Neuronal stem cell (in vitro differentiated cells): ENCODE data around the gene SYCP2L.
"Not testable (repeated sequence)": the region's sequence is repeated elsewhere in the genome, so short reads cannot be mapped to it uniquely, and the experiment has no call there.

Source experiments
- DNase-seq: peaks from one replicate; pipeline ENCODE4 v3.0.0-alpha.2; 2013; ENCODE audit warnings: low spot score
- H2AFZ ChIP-seq: one replicate; pipeline ENCODE4 v1.6.1; 2013; ENCODE audit warnings: mild to moderate bottlenecking, low read length, inconsistent platforms
- H2AK5ac ChIP-seq: 2 replicates; pipeline ENCODE4 v1.6.1; 2013; ENCODE audit warnings: low read depth, mild to moderate bottlenecking, inconsistent platforms, low read length, moderate library complexity, mixed read lengths
- H2BK120ac ChIP-seq: 2 replicates; pipeline ENCODE4 v1.6.1; 2013; ENCODE audit warnings: low read depth, mild to moderate bottlenecking, inconsistent platforms, low read length, moderate library complexity, mixed read lengths
- H2BK12ac ChIP-seq: one replicate; pipeline ENCODE4 v1.6.1; 2013; ENCODE audit warnings: low read length, inconsistent platforms
- H2BK15ac ChIP-seq: 2 replicates; pipeline ENCODE4 v1.6.1; 2013; ENCODE audit warnings: mild to moderate bottlenecking, low read length, inconsistent platforms, mixed read lengths
- H2BK5ac ChIP-seq: one replicate; pipeline ENCODE4 v1.6.1; 2013; ENCODE audit warnings: inconsistent platforms, mild to moderate bottlenecking, low read length, moderate library complexity
- H3K14ac ChIP-seq: one replicate; pipeline ENCODE4 v1.6.1; 2013; ENCODE audit warnings: low read length, inconsistent platforms
- H3K18ac ChIP-seq: 2 replicates; pipeline ENCODE4 v1.6.1; 2013; ENCODE audit warnings: low read length, inconsistent platforms
- H3K23ac ChIP-seq: 2 replicates; pipeline ENCODE4 v1.6.1; 2013; ENCODE audit warnings: low read depth, mild to moderate bottlenecking, mixed read lengths, low read length, inconsistent platforms; ENCODE audit not compliant: poor library complexity
- H3K27ac ChIP-seq: replicated peaks from 3 replicates; pipeline ENCODE4 v1.5.1; 2013; ENCODE audit warnings: low read length, inconsistent platforms
- H3K27me3 ChIP-seq, 3 experiments: 2 replicates each; pipeline ENCODE4 v1.6.1; 2013; ENCODE audit warnings: low read length in 3 of 3, mild to moderate bottlenecking in 2 of 3, inconsistent platforms in 1 of 3, low read depth in 1 of 3, mixed read lengths in 1 of 3, moderate library complexity in 1 of 3; ENCODE audit not compliant: control insufficient read depth in 3 of 3, insufficient read depth in 3 of 3
- H3K36me3 ChIP-seq, 2 donors: replicated peaks in 1 of 2; 2 replicates each; pipeline ENCODE4 v1.6.1; 2013; ENCODE audit warnings: low read length in 2 of 2; ENCODE audit not compliant: control insufficient read depth in 2 of 2, insufficient read depth in 2 of 2
- H3K4ac ChIP-seq: 2 replicates; pipeline ENCODE4 v1.6.1; 2013; ENCODE audit warnings: inconsistent platforms, mild to moderate bottlenecking, low read length, moderate library complexity
- H3K4me1 ChIP-seq, 2 donors: 1 replicate in 1 of 2; 2 replicates in 1 of 2; pipeline ENCODE4 v1.6.1; 2013; ENCODE audit warnings: low read length in 2 of 2, low read depth in 1 of 2; ENCODE audit not compliant: control insufficient read depth in 2 of 2, insufficient read depth in 1 of 2
- H3K4me2 ChIP-seq: one replicate; pipeline ENCODE4 v1.6.1; 2013; ENCODE audit warnings: mild to moderate bottlenecking, low read length, inconsistent platforms; ENCODE audit not compliant: insufficient read depth, poor library complexity, severe bottlenecking
- H3K4me3 ChIP-seq, 2 donors: 2 replicates each; pipeline ENCODE4 v1.5.1; 2013; ENCODE audit warnings: low read length in 2 of 2, mild to moderate bottlenecking in 2 of 2, inconsistent platforms in 1 of 2, moderate library complexity in 1 of 2
- H3K79me1 ChIP-seq: one replicate; pipeline ENCODE4 v1.6.1; 2013; ENCODE audit warnings: low read depth, mild to moderate bottlenecking, inconsistent platforms, low read length, moderate library complexity
- H3K9ac ChIP-seq: one replicate; pipeline ENCODE4 v1.6.1; 2013; ENCODE audit warnings: mild to moderate bottlenecking, low read depth, low read length, inconsistent platforms; ENCODE audit not compliant: poor library complexity
- H3K9me3 ChIP-seq, 2 donors: replicated peaks in 1 of 2; 2 replicates each; pipeline versions ENCODE3 to v1.6.1; 2013; ENCODE audit warnings: low read length in 2 of 2, mild to moderate bottlenecking in 2 of 2, inconsistent platforms in 1 of 2, low read depth in 1 of 2, mixed read lengths in 1 of 2, moderate library complexity in 1 of 2; ENCODE audit not compliant: control insufficient read depth in 2 of 2, insufficient read depth in 1 of 2
- H4K8ac ChIP-seq: one replicate; pipeline ENCODE4 v1.6.1; 2013; ENCODE audit warnings: low read depth, mild to moderate bottlenecking, inconsistent platforms, low read length, moderate library complexity
- H4K91ac ChIP-seq: one replicate; pipeline ENCODE4 v1.6.1; 2013; ENCODE audit warnings: low read length, low read depth, mild to moderate bottlenecking, inconsistent platforms; ENCODE audit not compliant: poor library complexity
- WGBS, 2 donors: extraction: QIAGEN DNeasy Blood & Tissue Kit; methylation state at CpG; one replicate each; pipeline ENCODE4 v1.1.7; 2013; ENCODE audit warnings: missing lambda C conversion rate in 2 of 2, mixed read lengths in 1 of 2; ENCODE audit not compliant: insufficient read length in 2 of 2, insufficient replicate concordance in 1 of 2; ENCODE audit errors: extremely low coverage in 2 of 2; 5-methylcytosine and 5-hydroxymethylcytosine counted together

SYCP2L gene

DNA sequence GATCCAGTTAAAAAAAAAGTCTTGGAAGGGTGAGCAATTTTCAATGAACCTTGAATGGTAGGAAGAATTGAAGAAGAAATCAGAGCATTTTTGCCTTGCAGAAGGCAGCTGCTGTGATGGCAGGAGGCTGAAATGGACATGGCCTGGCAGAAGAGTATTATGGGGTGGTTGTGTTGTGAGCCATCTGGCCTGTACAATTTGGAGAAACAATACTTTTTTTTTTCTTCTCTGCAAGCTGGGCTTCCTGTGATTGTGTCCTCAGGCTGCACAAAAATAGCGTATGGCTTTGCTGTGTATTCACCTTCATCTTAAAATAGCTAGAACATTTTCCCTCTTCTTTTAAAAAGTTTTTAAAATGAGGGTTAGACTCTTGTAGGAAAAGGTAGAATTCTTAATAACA lies 21.4 kb downstream of the SYCP2L start:
- Histone ChIP-seq H3K9me3 (no peaks in the 10 kb centered on the region), H4K91ac (no peak overlapping the region), H3K18ac (no peak overlapping the region), H3K27me3 (no peaks in the 10 kb centered on the region), H2BK12ac (no peak overlapping the region), H3K9ac (no peak overlapping the region), H2BK5ac (no peak overlapping the region), H3K4ac (no peak overlapping the region), H3K23ac (no peak overlapping the region), H3K4me3 (no peak overlapping the region), H3K36me3 (peaks cover 0 to 1% of the 10 kb centered on the region in 2 donors), H2AFZ (no peak overlapping the region), H3K27ac (no peak overlapping the region), H3K14ac (no peak overlapping the region), H3K79me1 (no peaks in the 10 kb centered on the region), H3K4me2 (no peak overlapping the region), H2AK5ac (no peak overlapping the region), H2BK15ac (no peak overlapping the region), H2BK120ac (no peak overlapping the region), H4K8ac (no peak overlapping the region), H3K4me1 (no peaks in the 10 kb centered on the region)
- no CpG with 5 or more reads among the region's 1 CpG for WGBS, 2 donors
- DNase-seq: no peak

DNA sequence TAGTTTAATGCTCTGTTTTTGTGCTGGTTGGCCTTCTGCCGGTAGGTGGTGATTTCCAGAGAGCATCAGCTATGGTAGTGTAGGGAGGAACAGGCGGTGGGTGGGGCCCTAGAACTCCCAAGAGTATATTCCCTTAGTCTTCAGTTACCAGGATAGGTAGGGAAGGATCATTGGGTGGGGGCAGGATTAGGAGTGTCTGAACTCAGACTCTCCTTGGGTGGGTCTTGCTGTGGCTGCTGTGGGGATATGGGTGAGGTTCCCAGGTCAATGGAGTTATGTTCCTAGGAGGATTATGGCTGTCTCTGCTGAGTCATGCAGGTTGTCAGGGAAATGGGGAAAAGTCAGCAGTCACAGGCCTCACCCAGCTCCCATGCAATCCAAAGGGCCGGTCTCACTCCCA lies 32.7 kb downstream of the SYCP2L start:
- H3K27ac ChIP-seq, H3K36me3 ChIP-seq, H4K91ac ChIP-seq, H3K4me3 ChIP-seq, H3K4me1 ChIP-seq, H2BK12ac ChIP-seq, H2AK5ac ChIP-seq, DNase-seq, H3K18ac ChIP-seq, H3K4ac ChIP-seq, H2BK15ac ChIP-seq, H3K27me3 ChIP-seq, H3K9me3 ChIP-seq, H3K23ac ChIP-seq, H3K9ac ChIP-seq, H3K79me1 ChIP-seq, H2BK5ac ChIP-seq, H4K8ac ChIP-seq, H3K14ac ChIP-seq, H2BK120ac ChIP-seq, H3K4me2 ChIP-seq, H2AFZ ChIP-seq: not testable (repeated sequence)
- WGBS, 2 donors: no CpG with 5 or more reads among the region's 3 CpGs

DNA sequence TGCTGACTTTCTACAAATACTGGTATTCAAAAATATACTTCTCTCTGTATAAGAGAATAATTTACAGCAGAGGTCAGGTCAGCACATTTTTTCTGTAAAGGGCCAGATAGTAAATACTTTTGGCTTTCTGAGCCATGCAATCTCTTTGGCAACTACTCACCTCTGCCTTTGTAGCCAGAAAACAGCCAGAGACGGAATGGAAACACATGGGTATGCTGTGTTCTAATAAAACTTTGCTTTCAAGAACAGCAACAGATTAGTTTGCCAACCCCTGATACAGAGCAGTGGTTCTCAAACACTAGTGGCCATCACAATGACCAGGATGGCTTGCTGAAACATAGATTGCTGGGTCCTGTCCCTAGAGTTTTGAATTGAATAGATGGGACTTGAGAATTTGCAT lies 46.3 kb downstream of the SYCP2L start:
- Histone ChIP-seq H3K4me2 (no peak overlapping the region), H3K4me3 (no peak overlapping the region), H2BK15ac (no peak overlapping the region), H2BK5ac (no peak overlapping the region), H3K23ac (no peak overlapping the region), H3K4ac (no peak overlapping the region), H3K9ac (no peak overlapping the region), H2BK12ac (no peak overlapping the region), H4K8ac (no peak overlapping the region), H3K14ac (no peak overlapping the region), H3K18ac (no peak overlapping the region), H3K36me3 (peaks cover 0 to 4% of the 10 kb centered on the region in 2 donors), H2AK5ac (no peak overlapping the region), H3K9me3 (no peaks in the 10 kb centered on the region), H2BK120ac (no peak overlapping the region), H3K79me1 (no peaks in the 10 kb centered on the region), H3K27ac (no peak overlapping the region), H2AFZ (no peak overlapping the region), H4K91ac (no peak overlapping the region), H3K27me3 (no peaks in the 10 kb centered on the region), H3K4me1 (no peaks in the 10 kb centered on the region)
- no CpG with 5 or more reads among the region's 1 CpG for WGBS, 2 donors
- no peak for DNase-seq

DNA sequence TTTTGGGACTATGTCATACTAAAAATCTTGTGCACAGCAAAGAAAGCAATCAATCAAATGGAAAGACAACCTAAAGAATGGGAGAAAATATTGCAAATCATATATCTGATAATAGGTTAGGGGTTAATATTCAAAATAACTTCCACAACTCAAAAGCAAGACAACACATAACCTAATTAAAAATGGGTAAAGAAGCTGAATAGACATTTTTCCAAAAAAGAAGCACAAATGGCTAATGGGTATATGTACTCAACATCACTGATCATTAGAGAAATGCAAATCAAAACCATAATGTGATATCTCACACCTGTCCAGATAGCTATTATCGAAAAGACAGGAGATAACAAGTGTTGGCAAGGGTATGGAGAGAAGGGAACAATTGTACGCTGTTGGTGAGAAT lies 53.0 kb downstream of the SYCP2L start:
- DNase-seq: no peak
- Histone ChIP-seq H3K18ac (no peak overlapping the region), H3K4me3 (no peak overlapping the region), H3K4ac (no peak overlapping the region), H3K9me3 (no peaks in the 10 kb centered on the region), H2AFZ (no peak overlapping the region), H4K8ac (no peak overlapping the region), H2BK12ac (no peak overlapping the region), H3K23ac (no peak overlapping the region), H3K27me3 (no peaks in the 10 kb centered on the region), H3K4me2 (no peak overlapping the region), H3K9ac (no peak overlapping the region), H4K91ac (no peak overlapping the region), H2BK120ac (no peak overlapping the region), H2BK15ac (no peak overlapping the region), H3K4me1 (no peaks in the 10 kb centered on the region), H2AK5ac (no peak overlapping the region), H3K27ac (no peak overlapping the region), H3K36me3 (peaks cover 0 to 2% of the 10 kb centered on the region in 2 donors), H3K79me1 (no peaks in the 10 kb centered on the region), H3K14ac (no peak overlapping the region), H2BK5ac (no peak overlapping the region)
- no CpG with 5 or more reads among the region's 2 CpGs for WGBS, 2 donors
